Right ventricle myocardium inferior (tissue), 1 donor: ENCODE results near the gene IFNE. TPM values are rescaled to one million over a fixed set of nuclear protein-coding genes. Genes with fewer than 3 reads are reported as not detected.
"Not testable (repeated sequence)": the region's sequence is repeated elsewhere in the genome, so short reads cannot be mapped to it uniquely, and the experiment has no call there.

ENCODE experiments used
- ATAC-seq: fragments of 200-7000 bp; cut with Tn5 transposase; one replicate; pipeline ENCODE4 v1.9.1; 2020; ENCODE audit warnings: mild to moderate bottlenecking, moderate library complexity
- DNase-seq: peaks from one replicate; pipeline ENCODE4 v3.0.0; 2021; ENCODE audit errors: missing footprints
- intact Hi-C: fragments of 100-400 bp; cut with DNase I; formaldehyde crosslinking; loops from one replicate; pipeline ENCODE4 v1.11.0; 2022
- total RNA-seq: library from RNA; stranded (reverse); fragmentation: NEBNext Ultra II Directional; extraction: Animal tissue kit (Norgen Biotek cat#: 25700); gene quantifications from one replicate; pipeline ENCODE4 v1.2.1, GENCODE V29; 2021
- donor health status: DM: no; HTN: yes; CAD: no; lungs with severe emphysema.

IFNE gene
- total RNA-seq, 1 donor from 2014 or later: not detected

- DNase-seq (no peak), ATAC-seq (no peak)
- intact Hi-C loops: no loop called here
Measured at GRCh38 chr9:21504113-21504512, 22.0 kb upstream of the IFNE start.

DNA sequence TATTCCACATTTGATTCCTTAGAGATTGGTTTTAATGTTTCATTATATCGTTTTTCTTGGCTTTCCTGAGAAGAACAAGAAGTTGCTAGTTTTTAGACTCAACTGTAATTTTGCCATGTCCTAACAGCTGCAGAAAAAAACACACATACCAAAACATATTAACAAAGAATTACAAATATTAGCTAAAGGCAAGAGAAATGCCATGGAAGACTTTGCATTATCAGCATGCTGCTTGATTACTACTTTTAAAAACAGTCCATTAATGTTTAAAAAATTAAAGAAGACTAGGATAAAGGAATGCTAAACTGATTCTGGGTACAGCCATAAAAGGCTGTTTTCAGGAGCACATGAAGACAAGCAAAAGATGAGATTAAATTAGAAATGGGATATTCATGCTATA, 20.5 kb upstream of the IFNE start:
- DNase-seq: no peak
- intact Hi-C loops: no loop called here
- no peak for ATAC-seq

GRCh38 chr9:21499912-21500311, 17.8 kb upstream of the IFNE start:
- DNase-seq (no peak), ATAC-seq (no peak)
- intact Hi-C loops: no loop called here

GRCh38 chr9:21491756-21492155, 9.6 kb upstream of the IFNE start:
- no peak for DNase-seq
- intact Hi-C loops: no loop called here
- ATAC-seq: no peak

- intact Hi-C loops: no loop called here
- DNase-seq (no peak), ATAC-seq (no peak)
Measured at GRCh38 chr9:21481470-21482056, 550 bp downstream of the IFNE start.

DNA sequence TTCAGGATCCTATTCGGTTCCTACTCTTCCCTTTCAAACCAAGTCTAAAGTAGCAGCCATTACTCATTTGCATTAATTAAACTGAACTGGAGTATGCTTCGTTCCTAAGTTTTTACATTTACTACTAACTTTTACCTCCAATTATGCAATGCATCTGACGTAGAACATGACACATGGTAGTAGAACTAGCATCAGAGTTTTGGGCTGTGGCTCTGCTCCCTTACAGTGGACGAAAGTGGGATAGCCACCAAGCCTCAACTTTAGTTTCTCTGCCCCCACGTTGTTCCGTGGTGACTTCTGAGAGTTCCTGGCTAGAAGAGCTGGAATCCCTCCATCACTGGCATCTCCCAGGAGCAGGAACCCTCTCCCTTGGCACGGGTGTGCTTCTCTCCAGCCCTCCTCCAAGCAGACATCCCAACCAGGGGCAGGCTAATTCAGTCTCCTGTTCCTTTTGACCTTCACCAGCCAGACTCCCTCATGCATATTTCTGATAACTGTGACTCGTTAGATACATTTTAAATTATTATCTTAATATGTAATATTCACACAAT, 2.9 kb downstream of the IFNE start:
- DNase-seq (no peak), ATAC-seq (no peak)
- intact Hi-C loops: no loop called here

DNA sequence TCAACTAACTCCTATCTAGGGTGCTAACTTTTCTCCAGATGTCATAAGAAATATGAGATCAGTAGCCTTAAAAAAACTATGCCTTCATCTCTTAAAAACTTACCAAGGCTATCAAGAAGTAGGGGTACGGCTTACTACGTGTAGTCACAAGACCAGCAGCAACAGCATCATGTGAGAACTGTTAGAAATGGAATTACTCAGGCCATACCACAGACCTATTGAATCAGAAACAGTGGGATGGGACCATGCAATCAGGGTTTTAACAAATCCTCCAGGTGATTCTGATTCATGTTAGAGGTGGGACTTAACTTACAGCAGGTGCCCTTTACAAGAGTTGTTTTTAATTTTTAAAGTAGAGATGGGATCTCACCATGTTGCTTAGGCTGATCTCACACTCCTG, 4.6 kb downstream of the IFNE start:
- intact Hi-C loops: no loop called here
- ATAC-seq: no peak

GRCh38 chr9:21473236-21473635, 8.9 kb downstream of the IFNE start:
- intact Hi-C loops: no loop called here
- DNase-seq (no peak), ATAC-seq (no peak)

More for the DNA sequence above, 4.6 kb downstream of the IFNE start:
- no peak for DNase-seq

DNA sequence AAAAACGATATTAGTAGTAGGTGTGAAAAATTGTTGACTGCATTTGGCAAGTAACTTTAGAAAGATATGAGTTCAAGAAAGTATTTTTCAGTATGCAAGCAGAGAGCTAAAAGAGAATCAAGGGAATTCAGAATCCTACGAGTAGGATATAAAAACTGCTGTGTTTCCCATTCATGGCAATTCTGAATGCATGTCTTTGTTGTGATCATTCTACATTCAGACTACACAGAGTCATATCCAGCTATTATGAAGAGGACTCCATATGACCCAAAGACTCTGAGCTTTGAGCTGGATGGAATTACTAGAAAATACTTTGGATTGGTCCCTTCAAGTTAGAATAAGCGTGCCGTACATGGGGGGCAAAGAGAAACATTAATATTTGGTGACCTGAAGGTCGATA, 12.0 kb downstream of the IFNE start:
- DNase-seq (no peak), ATAC-seq (no peak)
- intact Hi-C loops: no loop called here

DNA sequence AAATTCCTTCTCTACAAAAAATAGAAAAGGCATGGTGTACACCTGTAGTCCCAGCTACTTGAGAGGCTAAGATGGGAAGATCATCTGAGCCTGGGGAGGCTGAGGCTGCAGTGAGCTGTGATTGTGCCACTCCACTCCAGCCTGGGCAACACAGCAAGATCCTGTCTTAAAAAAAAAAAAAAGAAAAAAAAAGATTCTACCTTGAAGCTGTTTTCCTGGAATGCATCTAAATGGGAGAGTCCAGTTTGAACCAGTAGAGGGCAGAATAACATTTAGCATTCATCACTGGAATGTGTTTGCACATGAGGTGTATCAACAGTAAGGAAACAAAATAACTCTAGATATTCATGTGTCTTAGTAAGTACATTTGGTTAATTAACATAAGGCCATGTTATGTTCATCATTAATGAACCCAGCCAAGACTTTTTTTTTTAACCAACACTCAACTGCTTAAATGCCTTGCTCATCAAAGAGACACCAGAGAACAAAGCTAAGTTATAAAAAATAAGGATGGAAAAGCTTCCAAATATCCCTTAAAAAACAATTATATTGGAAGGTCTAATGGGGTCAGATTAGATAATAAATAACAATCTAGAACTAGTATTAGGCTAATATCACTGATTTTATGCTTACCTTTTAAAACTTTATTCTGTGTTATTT, 16.1 kb downstream of the IFNE start:
- DNase-seq (no peak), ATAC-seq (no peak)
- intact Hi-C loops: loop anchor here (10.0 kb wide), 1 partner anchor 61 kb away; the partner anchor contains the start of gene IFNA8

DNA sequence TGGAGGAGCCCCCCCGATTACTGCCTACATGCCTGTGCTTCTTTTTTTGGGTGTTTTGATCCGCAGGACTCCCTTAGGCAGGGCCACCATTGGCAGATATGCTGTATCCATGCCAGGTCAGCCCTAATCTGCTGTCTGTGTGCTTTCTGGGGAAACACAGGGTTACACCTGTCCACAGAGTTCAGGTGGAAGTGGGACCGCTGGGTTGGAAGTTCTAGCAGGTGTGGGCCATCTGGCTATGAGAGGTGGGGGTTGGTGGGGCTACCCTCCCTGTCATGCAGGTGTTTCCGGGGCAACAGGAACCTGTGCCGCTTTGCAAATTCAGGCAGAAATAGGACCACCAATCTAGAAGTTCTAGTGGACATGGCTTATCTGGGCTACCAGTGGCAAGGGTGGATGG, 17.0 kb downstream of the IFNE start:
- intact Hi-C loops: loop anchor here (10.0 kb wide), 1 partner anchor 60 kb away; the partner anchor contains the start of gene IFNA8
- ATAC-seq: no peak
- DNase-seq: no peak

DNA sequence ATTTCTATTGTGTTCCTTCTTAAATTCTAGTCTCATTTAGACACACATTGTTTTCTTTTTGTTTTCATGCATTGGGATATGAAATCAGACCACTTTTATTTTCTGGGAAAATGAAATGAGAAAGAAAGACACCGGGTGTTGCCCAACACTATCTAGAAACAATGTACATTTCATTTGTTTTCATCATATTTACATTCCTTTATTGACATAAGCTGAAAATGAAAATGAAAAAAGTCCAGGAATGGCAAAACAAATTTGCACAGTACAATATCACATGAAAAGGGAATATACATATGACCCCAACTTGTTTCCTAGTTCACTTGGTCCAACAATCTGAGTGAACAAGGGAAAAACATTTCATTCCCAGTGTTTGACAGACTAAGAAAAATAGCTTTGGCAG, 20.7 kb downstream of the IFNE start:
- ATAC-seq: no peak
- intact Hi-C loops: loop anchor here (10.0 kb wide), 1 partner anchor 57 kb away; the partner anchor contains the start of gene IFNA8
- DNase-seq: no peak

DNA sequence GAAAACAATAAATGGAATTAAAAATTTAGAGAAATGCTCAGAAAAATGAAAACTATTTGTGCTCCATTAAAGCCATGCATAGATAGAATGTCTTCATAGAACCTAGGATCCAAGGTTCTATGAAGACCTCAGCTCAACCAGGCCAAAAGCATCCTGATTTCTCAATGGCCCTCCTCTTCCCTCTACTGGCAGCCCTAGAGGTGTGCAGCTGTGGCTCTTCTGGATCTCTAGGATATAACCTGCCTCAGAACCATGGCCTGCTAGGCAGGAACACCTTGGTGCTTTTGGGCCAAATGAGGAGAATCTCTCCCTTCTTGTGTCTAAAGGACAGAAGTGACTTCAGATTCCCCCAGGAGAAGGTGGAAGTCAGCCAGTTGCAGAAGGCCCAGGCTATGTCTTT, 26.8 kb downstream of the IFNE start:
- DNase-seq (no peak), ATAC-seq (no peak)
- intact Hi-C loops: no loop called here

- no peak for DNase-seq
- intact Hi-C loops: no loop called here
- ATAC-seq: no peak
Measured at GRCh38 chr9:21454149-21454548, 28.0 kb downstream of the IFNE start.

- DNase-seq (no peak), ATAC-seq (no peak)
- intact Hi-C loops: no loop called here
Measured at GRCh38 chr9:21452681-21453080, 29.4 kb downstream of the IFNE start.

- intact Hi-C loops: no loop called here
- ATAC-seq (no peak), DNase-seq (no peak)
Measured at GRCh38 chr9:21450733-21451394, 31.2 kb downstream of the IFNE start.

GRCh38 chr9:21449312-21449711, 32.8 kb downstream of the IFNE start:
- intact Hi-C loops, DNase-seq, ATAC-seq: not testable (repeated sequence)

DNA sequence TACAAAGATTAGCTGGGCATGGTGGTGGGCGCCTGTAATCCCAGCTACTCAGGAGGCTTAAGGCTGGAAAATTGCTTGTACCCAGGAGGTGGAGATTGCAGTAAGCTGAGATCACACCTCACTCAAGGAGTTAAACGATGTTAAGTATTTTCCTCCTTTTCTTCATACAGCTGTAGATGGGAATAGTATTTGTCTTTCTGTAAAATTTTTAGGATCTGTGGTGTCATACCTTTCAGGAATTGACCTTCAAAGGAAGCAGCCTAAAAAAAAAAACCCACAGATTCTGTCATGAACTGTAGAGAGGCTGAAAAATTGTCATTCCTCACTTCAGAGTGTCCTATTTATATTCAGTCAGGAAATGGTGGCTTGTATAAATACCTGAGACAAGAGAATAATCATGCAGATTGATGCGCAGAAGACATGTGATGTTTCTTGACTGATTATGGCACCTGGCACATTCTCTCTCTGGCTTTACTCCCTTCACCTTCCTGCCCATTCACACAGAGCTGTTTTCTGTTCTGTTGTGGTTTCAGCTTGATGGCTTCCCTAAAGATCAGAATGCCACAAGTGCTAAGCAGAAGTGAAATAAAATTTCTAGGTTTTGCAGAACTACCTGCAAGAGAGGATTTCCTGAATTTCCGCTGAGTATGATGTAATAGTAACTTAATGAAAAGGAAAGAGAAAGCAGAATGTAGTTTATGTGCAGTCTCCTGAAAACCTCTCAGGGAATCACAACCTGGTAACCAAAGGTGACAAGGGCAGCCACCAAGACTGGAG, 38.1 kb downstream of the IFNE start:
- intact Hi-C loops: no loop called here
- no peak for ATAC-seq
- DNase-seq: no peak

GRCh38 chr9:21440139-21440538, 42.0 kb downstream of the IFNE start, which contains the start of gene IFNA1:
TSS of gene IFNA1 (plus strand) at chr9:21440439. CDS start at chr9:21440508, 69 bp downstream.
- DNase-seq (no peak), ATAC-seq (no peak)
- intact Hi-C loops: no loop called here
